DND-41 (cell line): Measurements from ENCODE around the gene COL6A2.

ENCODE experiments used
- ATAC-seq: fragments of 200-7000 bp; cut with Tn5 transposase; 3 replicates; pipeline ENCODE4 v1.9.1; 2021; ENCODE audit warnings: low read depth; ENCODE audit not compliant: insufficient read depth
- DNase-seq: peaks from one replicate; pipeline ENCODE4 v3.0.0-alpha.2; 2020
- H2AFZ ChIP-seq: 2 replicates; pipeline ENCODE4 v1.6.0; 2012; ENCODE audit warnings: low read depth, low read length
- H3K27ac ChIP-seq: 2 replicates; pipeline ENCODE4 v1.5.1; 2012; ENCODE audit warnings: low read length, inconsistent platforms
- H3K27me3 ChIP-seq: fragments of 200-600 bp; sonication (generic); 2 replicates; pipeline ENCODE4 v1.6.0; 2012; ENCODE audit warnings: low read length, mild to moderate bottlenecking, inconsistent platforms; ENCODE audit not compliant: insufficient read depth, poor library complexity
- H3K36me3 ChIP-seq: 2 replicates; pipeline ENCODE4 v1.5.1; 2012; ENCODE audit warnings: low read length, inconsistent platforms; ENCODE audit not compliant: insufficient read depth
- H3K4me1 ChIP-seq: 2 replicates; pipeline ENCODE4 v1.5.1; 2012; ENCODE audit warnings: mild to moderate bottlenecking, low read length; ENCODE audit not compliant: insufficient read depth
- H3K4me2 ChIP-seq: 2 replicates; pipeline ENCODE4 v1.6.0; 2012; ENCODE audit warnings: mild to moderate bottlenecking, moderate library complexity, low read length, inconsistent platforms; ENCODE audit not compliant: insufficient read depth
- H3K4me3 ChIP-seq, 2 experiments: fragments of 200-600 bp in 1 of 2; shearing (Covaris generic) in 1 of 2; 2 replicates each; pipeline ENCODE4 v1.5.1; 2012 to 2016; ENCODE audit warnings: inconsistent platforms in 2 of 2, low read length in 2 of 2, mild to moderate bottlenecking in 2 of 2, low read depth in 1 of 2, moderate library complexity in 1 of 2
- H3K79me2 ChIP-seq: 2 replicates; pipeline ENCODE4 v1.6.0; 2012; ENCODE audit warnings: low read length, inconsistent platforms; ENCODE audit not compliant: insufficient read depth
- H3K9ac ChIP-seq: 2 replicates; pipeline ENCODE4 v1.6.0; 2012; ENCODE audit warnings: low read depth, mild to moderate bottlenecking, inconsistent platforms, low read length, moderate library complexity
- H3K9me3 ChIP-seq: 2 replicates; pipeline ENCODE4 v1.5.1; 2012; ENCODE audit warnings: low read length, moderate library complexity, mild to moderate bottlenecking, inconsistent platforms; ENCODE audit not compliant: insufficient read depth, severe bottlenecking
- H4K20me1 ChIP-seq: 2 replicates; pipeline ENCODE4 v1.6.0; 2012; ENCODE audit warnings: low read length; ENCODE audit not compliant: insufficient read depth
- EZH2 ChIP-seq: IDR thresholded peaks from 3 replicates; pipeline ENCODE4 v1.6.1; 2012; ENCODE audit warnings: borderline replicate concordance, low read depth, mild to moderate bottlenecking, moderate library complexity, low read length, inconsistent platforms; ENCODE audit not compliant: severe bottlenecking
- TF ChIP-seq, protein P1 (sequence below): IDR thresholded peaks from 2 replicates; pipeline ENCODE4 v1.5.1; 2012; ENCODE audit warnings: borderline replicate concordance, low read length, moderate library complexity, mild to moderate bottlenecking; ENCODE audit not compliant: poor library complexity, severe bottlenecking; ENCODE audit errors: extremely low read depth

The COL6A2 gene

DNA sequence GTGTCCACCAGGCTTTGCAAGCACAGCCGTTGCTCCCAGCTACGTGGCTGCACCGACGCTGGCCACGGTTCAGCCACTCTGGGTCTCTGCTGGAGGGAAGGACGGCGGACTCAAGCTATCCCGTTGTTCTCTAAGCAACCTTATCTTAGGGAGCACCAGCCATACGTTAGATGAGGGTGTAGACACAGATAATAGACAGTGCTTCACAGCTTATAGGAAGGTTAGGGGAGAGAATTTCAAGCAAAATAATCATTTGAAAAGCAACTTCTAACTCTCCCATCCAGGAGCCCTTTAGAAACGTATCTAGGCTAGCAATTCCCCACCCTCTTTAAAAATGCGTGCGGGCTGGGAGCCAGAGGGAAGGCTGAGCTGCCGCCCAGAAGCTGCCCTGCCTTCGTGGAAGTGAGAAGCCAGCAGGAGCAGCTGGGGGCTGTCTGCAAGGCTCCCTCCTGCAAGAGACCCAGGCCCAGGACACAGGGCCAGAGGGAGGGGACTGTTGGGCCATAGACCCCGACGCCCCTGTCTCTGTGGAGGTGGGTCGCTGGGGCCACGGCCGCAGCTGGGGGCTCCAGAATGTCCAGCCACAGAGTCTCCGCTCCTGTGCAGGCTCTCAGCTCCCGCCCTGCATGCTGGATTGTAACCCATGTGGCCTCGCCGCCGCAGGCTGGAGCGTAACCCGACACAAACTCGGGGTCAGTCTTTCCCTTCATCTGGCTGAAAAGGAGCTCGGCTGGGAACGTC is 31.2 kb upstream of the COL6A2 start:
- no peak overlapping the region for H3K9ac ChIP-seq
- H3K9me3 ChIP-seq: peaks cover 14% of the 10 kb centered on the region
- peaks cover 15% of the 10 kb centered on the region for H3K27me3 ChIP-seq
- ATAC-seq (no peak), DNase-seq (no peak)
- TF ChIP-seq, protein P1, sequence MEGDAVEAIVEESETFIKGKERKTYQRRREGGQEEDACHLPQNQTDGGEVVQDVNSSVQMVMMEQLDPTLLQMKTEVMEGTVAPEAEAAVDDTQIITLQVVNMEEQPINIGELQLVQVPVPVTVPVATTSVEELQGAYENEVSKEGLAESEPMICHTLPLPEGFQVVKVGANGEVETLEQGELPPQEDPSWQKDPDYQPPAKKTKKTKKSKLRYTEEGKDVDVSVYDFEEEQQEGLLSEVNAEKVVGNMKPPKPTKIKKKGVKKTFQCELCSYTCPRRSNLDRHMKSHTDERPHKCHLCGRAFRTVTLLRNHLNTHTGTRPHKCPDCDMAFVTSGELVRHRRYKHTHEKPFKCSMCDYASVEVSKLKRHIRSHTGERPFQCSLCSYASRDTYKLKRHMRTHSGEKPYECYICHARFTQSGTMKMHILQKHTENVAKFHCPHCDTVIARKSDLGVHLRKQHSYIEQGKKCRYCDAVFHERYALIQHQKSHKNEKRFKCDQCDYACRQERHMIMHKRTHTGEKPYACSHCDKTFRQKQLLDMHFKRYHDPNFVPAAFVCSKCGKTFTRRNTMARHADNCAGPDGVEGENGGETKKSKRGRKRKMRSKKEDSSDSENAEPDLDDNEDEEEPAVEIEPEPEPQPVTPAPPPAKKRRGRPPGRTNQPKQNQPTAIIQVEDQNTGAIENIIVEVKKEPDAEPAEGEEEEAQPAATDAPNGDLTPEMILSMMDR: no peak
- no peaks in the 10 kb centered on the region for H3K79me2 ChIP-seq
- no peaks in the 10 kb centered on the region for H3K36me3 ChIP-seq
- H3K27ac ChIP-seq: no peak overlapping the region
- H3K4me3 ChIP-seq: no peak overlapping the region
- H3K4me1 ChIP-seq: 0 out of 2 replicates have a peak, but pooled peaks cover 4% of the 10 kb centered on the region
- no peak overlapping the region for H3K4me2 ChIP-seq
- no peaks in the 10 kb centered on the region; the same call in 1 of the 2 replicates for H4K20me1 ChIP-seq
- no peak overlapping the region for H2AFZ ChIP-seq

DNA sequence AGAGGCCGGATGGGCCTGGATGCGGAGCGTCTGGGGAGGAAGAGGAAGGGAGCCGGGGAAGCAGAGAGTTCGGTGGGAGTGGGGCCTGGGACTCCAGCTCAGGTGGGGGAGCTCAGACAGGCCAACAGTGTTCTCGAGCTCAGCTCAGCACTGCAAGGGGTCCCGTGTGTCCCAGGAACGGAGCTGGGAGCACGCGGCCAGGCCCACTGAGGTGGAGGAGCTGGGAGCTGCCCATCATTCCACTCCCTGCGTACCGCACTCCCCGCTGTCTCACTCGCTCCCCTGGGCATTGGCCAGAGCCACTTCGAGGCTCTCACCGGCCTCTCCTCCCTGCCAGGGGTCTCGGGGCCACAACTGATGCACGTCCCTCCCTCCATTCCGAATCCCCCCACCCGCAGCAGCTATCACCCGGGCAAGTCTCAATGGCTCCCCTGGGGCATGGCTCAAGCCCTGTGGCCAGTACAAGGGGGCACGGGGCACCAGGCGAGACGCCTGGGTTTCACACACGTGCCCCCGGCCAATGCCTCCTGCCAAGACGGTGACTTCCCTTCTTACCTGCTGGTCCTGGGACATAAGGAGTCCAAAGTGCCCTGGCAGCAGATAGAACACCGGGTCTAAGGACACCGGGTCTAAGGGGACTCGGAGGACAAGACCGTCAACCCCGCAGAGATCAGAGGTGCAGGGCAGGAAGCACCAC is 30.3 kb upstream of the COL6A2 start:
- H3K4me2 ChIP-seq: no peak overlapping the region
- H2AFZ ChIP-seq: no peak overlapping the region
- H3K4me1 ChIP-seq: 0 out of 2 replicates have a peak, but pooled peaks cover 4% of the 10 kb centered on the region
- no peak overlapping the region for H3K9ac ChIP-seq
- no peaks in the 10 kb centered on the region for H3K36me3 ChIP-seq
- DNase-seq (no peak), ATAC-seq (no peak)
- H3K27ac ChIP-seq: no peak overlapping the region
- no peaks in the 10 kb centered on the region for H3K79me2 ChIP-seq
- TF ChIP-seq EZH2: no peak
- TF ChIP-seq, protein P1: no peak
- H3K9me3 ChIP-seq: peaks cover 9% of the 10 kb centered on the region
- H3K27me3 ChIP-seq: peaks cover 15% of the 10 kb centered on the region
- H3K4me3 ChIP-seq: no peak overlapping the region
- no peaks in the 10 kb centered on the region; the same call in 1 of the 2 replicates for H4K20me1 ChIP-seq

DNA sequence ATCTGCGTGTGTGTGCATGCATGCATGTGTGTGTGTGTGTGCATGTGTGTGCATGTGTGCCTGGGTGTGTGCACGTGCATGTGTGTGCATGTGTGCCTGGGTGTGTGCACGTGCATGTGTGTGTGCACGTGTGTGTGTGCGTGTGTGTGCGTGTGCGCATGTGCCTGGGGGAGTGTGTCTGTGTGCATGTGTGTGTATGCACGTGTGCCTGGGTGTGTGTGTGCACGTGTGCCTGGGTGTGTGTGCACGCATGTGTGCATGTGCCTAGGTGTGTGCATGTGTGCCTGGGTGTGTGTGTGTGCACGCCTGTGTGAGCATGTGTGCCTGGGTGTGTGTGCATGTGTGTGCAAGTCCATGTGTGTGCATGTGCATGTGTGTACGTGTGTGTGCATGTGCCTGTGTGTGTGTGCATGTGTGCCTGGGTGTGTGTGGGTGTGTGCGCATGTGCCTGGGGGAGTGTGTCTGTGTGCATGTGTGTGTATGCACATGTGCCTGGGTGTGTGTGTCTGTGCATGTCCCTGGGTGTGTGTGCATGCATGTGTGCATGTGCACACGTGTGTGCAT is 29.3 kb upstream of the COL6A2 start:
- Histone ChIP-seq H2AFZ (no peak overlapping the region), H3K4me1 (0 out of 2 replicates have a peak, but pooled peaks cover 4% of the 10 kb centered on the region), H3K9ac (no peak overlapping the region), H3K9me3 (peaks cover 3% of the 10 kb centered on the region), H3K79me2 (no peaks in the 10 kb centered on the region), H3K27ac (no peak overlapping the region), H4K20me1 (no peaks in the 10 kb centered on the region; the same call in 1 of the 2 replicates), H3K27me3 (peaks cover 17% of the 10 kb centered on the region), H3K36me3 (no peaks in the 10 kb centered on the region), H3K4me2 (no peak overlapping the region), H3K4me3 (no peak overlapping the region)
- DNase-seq (no peak), ATAC-seq (no peak)
- TF ChIP-seq EZH2: no peak
- TF ChIP-seq, protein P1: no peak
